Measurements from ENCODE around the gene GRID1. TPM values are rescaled to one million over a fixed set of nuclear protein-coding genes. Genes with fewer than 3 reads are reported as not detected.

GRID1 gene
- polyA plus RNA-seq, 1 donor (not counting 4 experiments of a cell fraction or from before 2014, with no cell fraction given) = 0.01 TPM

GRCh38 chr10:86113983-86114382 is 252.6 kb downstream of the GRID1 start:
- Histone ChIP-seq H3K79me2 (ENCODE audit: control insufficient read depth, insufficient read depth, low read length) (no peaks in the 10 kb centered on the region), H3K27ac (ENCODE audit: control insufficient read depth, insufficient read depth, low read length) (no peak overlapping the region), H3K36me3 (ENCODE audit: control insufficient read depth in 2 of 2, extremely low read depth in 1 of 2, insufficient read depth in 2 of 2, low read length in 2 of 2) (no peaks in the 10 kb centered on the region), H2AFZ (ENCODE audit: control insufficient read depth, low read length) (no peak overlapping the region), H3K4me3 (ENCODE audit: control insufficient read depth in 2 of 3, extremely low read depth in 1 of 3, insufficient read depth in 2 of 3, low read depth in 1 of 3, low read length in 3 of 3) (no peak overlapping the region), H3K9me1 (ENCODE audit: control insufficient read depth, extremely low read depth, insufficient read depth, low read length) (no peaks in the 10 kb centered on the region), H3K4me2 (ENCODE audit: control insufficient read depth, extremely low read depth, insufficient read depth, low read depth, low read length) (no peak overlapping the region), H3K27me3 (ENCODE audit: control insufficient read depth, extremely low read depth, insufficient read depth, low read length) (no peaks in the 10 kb centered on the region), H3K4me1 (ENCODE audit: control insufficient read depth, extremely low read depth, insufficient read depth, low read length) (no peaks in the 10 kb centered on the region), H3K9me3 (ENCODE audit: control insufficient read depth, low read depth, low read length) (no peaks in the 10 kb centered on the region), H4K20me1 (ENCODE audit: control insufficient read depth, extremely low read depth, insufficient read depth, low read length) (no peaks in the 10 kb centered on the region), H3K9ac (ENCODE audit: control insufficient read depth, extremely low read depth, insufficient read depth, low read length) (no peak overlapping the region)
- FAIRE-seq = no peak
- dilution Hi-C loops (cut with MboI; ENCODE audit: extremely low pct_ligation_motif_present, low sequenced_read_pairs) = no loop called here
- no peak for DNase-seq (ENCODE audit: low read depth, low spot score)
- TF ChIP-seq CTCF (optimal IDR thresholded peaks at IDR 0.05 in 1 of 3, IDR thresholded peaks at IDR 0.05 in 1 of 3, conservative IDR thresholded peaks at IDR 0.05 in 1 of 3; ENCODE audit: extremely low read depth in 1 of 3, insufficient read depth in 2 of 3, low read length in 3 of 3) = no peak
- TF ChIP-seq EZH2 (IDR thresholded peaks at IDR 0.05; ENCODE audit: low read length) = no peak

- no peaks in the 10 kb centered on the region for H3K9me3 ChIP-seq (ENCODE audit: control insufficient read depth, low read depth, low read length)
- H3K9ac ChIP-seq (ENCODE audit: control insufficient read depth, extremely low read depth, insufficient read depth, low read length) = no peak overlapping the region
- no peak overlapping the region for H3K4me2 ChIP-seq (ENCODE audit: control insufficient read depth, extremely low read depth, insufficient read depth, low read depth, low read length)
- TF ChIP-seq CTCF (optimal IDR thresholded peaks at IDR 0.05 in 1 of 3, IDR thresholded peaks at IDR 0.05 in 1 of 3, conservative IDR thresholded peaks at IDR 0.05 in 1 of 3; ENCODE audit: extremely low read depth in 1 of 3, insufficient read depth in 2 of 3, low read length in 3 of 3) (no peak), EZH2 (IDR thresholded peaks at IDR 0.05; ENCODE audit: low read length) (no peak)
- no peak overlapping the region for H3K4me3 ChIP-seq (ENCODE audit: control insufficient read depth in 2 of 3, extremely low read depth in 1 of 3, insufficient read depth in 2 of 3, low read depth in 1 of 3, low read length in 3 of 3)
- no peaks in the 10 kb centered on the region for H4K20me1 ChIP-seq (ENCODE audit: control insufficient read depth, extremely low read depth, insufficient read depth, low read length)
- no peaks in the 10 kb centered on the region for H3K27me3 ChIP-seq (ENCODE audit: control insufficient read depth, extremely low read depth, insufficient read depth, low read length)
- H3K4me1 ChIP-seq (ENCODE audit: control insufficient read depth, extremely low read depth, insufficient read depth, low read length) = no peaks in the 10 kb centered on the region
- no peaks in the 10 kb centered on the region for H3K9me1 ChIP-seq (ENCODE audit: control insufficient read depth, extremely low read depth, insufficient read depth, low read length)
- dilution Hi-C loops (cut with MboI; ENCODE audit: extremely low pct_ligation_motif_present, low sequenced_read_pairs) = no loop called here
- H3K27ac ChIP-seq (ENCODE audit: control insufficient read depth, insufficient read depth, low read length) = no peak overlapping the region
- DNase-seq (ENCODE audit: low read depth, low spot score) (no peak), FAIRE-seq (no peak)
- H3K79me2 ChIP-seq (ENCODE audit: control insufficient read depth, insufficient read depth, low read length) = no peaks in the 10 kb centered on the region
- no peaks in the 10 kb centered on the region for H3K36me3 ChIP-seq (ENCODE audit: control insufficient read depth in 2 of 2, extremely low read depth in 1 of 2, insufficient read depth in 2 of 2, low read length in 2 of 2)
- no peak overlapping the region for H2AFZ ChIP-seq (ENCODE audit: control insufficient read depth, low read length)
Observed at GRCh38 chr10:86113501-86113900, 253.1 kb downstream of the GRID1 start.
